Cardiac muscle cell (in vitro differentiated cells and primary cell): ENCODE data around the gene KRT76. TPM values are rescaled to one million over a fixed set of nuclear protein-coding genes. Genes with fewer than 3 reads are reported as not detected.

Experiments used
- DNase-seq, 2 donors: peaks; one replicate each; pipeline versions ENCODE4 v3.0.0 to v3.0.0-alpha.2; 2010 to 2017; ENCODE audit warnings: low read depth in 1 of 2, low spot score in 1 of 2
- H3K27ac ChIP-seq: fragments of 200-600 bp; sonication (generic); 2 replicates; pipeline ENCODE4 v1.5.1; 2016
- H3K27me3 ChIP-seq: fragments of 200-600 bp; sonication (generic); 2 replicates; pipeline ENCODE4 v1.6.0; 2016; ENCODE audit warnings: control low read depth
- H3K36me3 ChIP-seq: fragments of 200-600 bp; sonication (generic); 2 replicates; pipeline ENCODE4 v1.5.1; 2016; ENCODE audit warnings: control low read depth
- H3K4me1 ChIP-seq: fragments of 200-600 bp; sonication (generic); 2 replicates; pipeline ENCODE4 v1.8.1; 2017; ENCODE audit warnings: low read depth, mild to moderate bottlenecking, mixed run types
- H3K4me3 ChIP-seq: fragments of 200-600 bp; sonication (generic); 2 replicates; pipeline ENCODE4 v1.5.1; 2016; ENCODE audit warnings: mild to moderate bottlenecking
- H3K9me3 ChIP-seq: fragments of 200-600 bp; sonication (generic); 2 replicates; pipeline ENCODE4 v1.5.1; 2017; ENCODE audit warnings: low read depth, mild to moderate bottlenecking, control low read depth
- polyA plus RNA-seq: library from polyadenylated mRNA; unstranded; fragments of >200 nt; fragmentation: Nextera tagmentation; extraction: Ambion mirVana; gene quantifications from 2 replicates; pipeline ENCODE4 v1.2.1, GENCODE V29; 2016
- total RNA-seq: library from RNA; depleted of rRNA; stranded (reverse); fragments of >200 nt; gene quantifications from 2 replicates; pipeline ENCODE4 v1.2.3, GENCODE V29; 2016
- TF ChIP-seq, protein P1 (sequence below): IDR thresholded peaks from 2 replicates; pipeline ENCODE4 v1.5.1; 2012; ENCODE audit warnings: low read depth, mild to moderate bottlenecking, low read length

KRT76 gene
- total and polyA plus RNA-seq, 2 experiments from 2014 or later: not detected

GRCh38 chr12:52721838-52722470 is 55.2 kb downstream of the KRT76 start:
- Histone ChIP-seq H3K27me3 (peaks cover 33% of the 10 kb centered on the region), H3K9me3 (no peaks in the 10 kb centered on the region), H3K27ac (no peak overlapping the region), H3K4me3 (no peak overlapping the region), H3K4me1 (no peaks in the 10 kb centered on the region), H3K36me3 (no peaks in the 10 kb centered on the region)
- DNase-seq: no peak
- TF ChIP-seq, protein P1, sequence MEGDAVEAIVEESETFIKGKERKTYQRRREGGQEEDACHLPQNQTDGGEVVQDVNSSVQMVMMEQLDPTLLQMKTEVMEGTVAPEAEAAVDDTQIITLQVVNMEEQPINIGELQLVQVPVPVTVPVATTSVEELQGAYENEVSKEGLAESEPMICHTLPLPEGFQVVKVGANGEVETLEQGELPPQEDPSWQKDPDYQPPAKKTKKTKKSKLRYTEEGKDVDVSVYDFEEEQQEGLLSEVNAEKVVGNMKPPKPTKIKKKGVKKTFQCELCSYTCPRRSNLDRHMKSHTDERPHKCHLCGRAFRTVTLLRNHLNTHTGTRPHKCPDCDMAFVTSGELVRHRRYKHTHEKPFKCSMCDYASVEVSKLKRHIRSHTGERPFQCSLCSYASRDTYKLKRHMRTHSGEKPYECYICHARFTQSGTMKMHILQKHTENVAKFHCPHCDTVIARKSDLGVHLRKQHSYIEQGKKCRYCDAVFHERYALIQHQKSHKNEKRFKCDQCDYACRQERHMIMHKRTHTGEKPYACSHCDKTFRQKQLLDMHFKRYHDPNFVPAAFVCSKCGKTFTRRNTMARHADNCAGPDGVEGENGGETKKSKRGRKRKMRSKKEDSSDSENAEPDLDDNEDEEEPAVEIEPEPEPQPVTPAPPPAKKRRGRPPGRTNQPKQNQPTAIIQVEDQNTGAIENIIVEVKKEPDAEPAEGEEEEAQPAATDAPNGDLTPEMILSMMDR: no peak

DNA sequence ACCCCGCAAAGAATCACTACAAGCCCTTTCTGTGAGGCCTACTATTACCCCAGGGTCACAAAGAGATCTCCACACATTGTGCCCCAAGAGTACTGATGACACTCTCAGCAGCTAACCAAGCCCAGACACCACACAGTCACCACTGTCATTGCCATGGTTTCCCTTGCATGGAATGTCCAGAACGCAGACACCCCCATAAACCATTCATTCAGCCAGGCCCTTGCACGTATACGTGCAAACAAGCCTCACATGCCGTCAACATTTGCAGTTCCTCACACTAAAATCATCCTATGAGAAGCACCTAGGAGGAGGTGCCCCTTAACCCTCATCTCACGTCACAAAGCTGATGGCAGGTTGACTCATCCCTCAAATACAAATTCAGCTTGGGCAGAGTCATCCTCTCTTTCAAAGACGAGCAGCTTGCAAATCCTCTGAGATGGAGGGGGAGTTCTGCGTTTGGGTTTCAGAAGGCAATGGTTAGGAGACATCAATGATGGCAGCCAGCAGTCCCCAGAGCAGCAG is 56.7 kb downstream of the KRT76 start:
- peaks cover 38% of the 10 kb centered on the region for H3K27me3 ChIP-seq
- H3K4me3 ChIP-seq: no peak overlapping the region
- no peak for DNase-seq
- H3K27ac ChIP-seq: no peak overlapping the region
- no peaks in the 10 kb centered on the region for H3K9me3 ChIP-seq
- TF ChIP-seq, protein P1: no peak
- H3K36me3 ChIP-seq: no peaks in the 10 kb centered on the region
- no peaks in the 10 kb centered on the region for H3K4me1 ChIP-seq

Other genes with a start within 250 kb of the KRT76 start
- gene KRT71, start 224.2 kb downstream of the KRT76 start, total RNA-seq: not detected in 2 replicates
- not detected in 2 replicates for gene KRT71, start 224.2 kb downstream of the KRT76 start, polyA plus RNA-seq
- gene KRT74, start 203.5 kb downstream of the KRT76 start, total RNA-seq: not detected in 2 replicates
- gene KRT74, start 203.5 kb downstream of the KRT76 start, polyA plus RNA-seq: not detected in 2 replicates
- gene KRT72, start 175.9 kb downstream of the KRT76 start, total RNA-seq: not detected in 2 replicates
- gene KRT72, start 175.9 kb downstream of the KRT76 start, polyA plus RNA-seq: not detected in 2 replicates
- not detected in 2 replicates for gene KRT73, start 158.8 kb downstream of the KRT76 start, total RNA-seq
- gene KRT73, start 158.8 kb downstream of the KRT76 start, polyA plus RNA-seq: not detected in 2 replicates
- not detected in 2 replicates for gene KRT2, start 125.1 kb downstream of the KRT76 start, total RNA-seq
- not detected in 2 replicates for gene KRT2, start 125.1 kb downstream of the KRT76 start, polyA plus RNA-seq
- not detected in 2 replicates for gene KRT1, start 96.9 kb downstream of the KRT76 start, total RNA-seq
- gene KRT1, start 96.9 kb downstream of the KRT76 start, polyA plus RNA-seq: not detected in 2 replicates
- gene KRT77, start 73.8 kb downstream of the KRT76 start, total RNA-seq: not detected in 2 replicates
- not detected in 2 replicates for gene KRT77, start 73.8 kb downstream of the KRT76 start, polyA plus RNA-seq
- not detected in 2 replicates for gene KRT3, start 18.8 kb upstream of the KRT76 start, total RNA-seq
- gene KRT3, start 18.8 kb upstream of the KRT76 start, polyA plus RNA-seq: not detected in 2 replicates
- not detected in 2 replicates for gene KRT4, start 36.8 kb upstream of the KRT76 start, total RNA-seq
- gene KRT4, start 36.8 kb upstream of the KRT76 start, polyA plus RNA-seq: not detected in 2 replicates
- gene KRT79, start 57.0 kb upstream of the KRT76 start, total RNA-seq: not detected in 2 replicates
- gene KRT79, start 57.0 kb upstream of the KRT76 start, polyA plus RNA-seq: not detected in 2 replicates
- not detected in 2 replicates for gene KRT78, start 71.6 kb upstream of the KRT76 start, total RNA-seq
- gene KRT78, start 71.6 kb upstream of the KRT76 start, polyA plus RNA-seq: not detected in 2 replicates
- 480 and 946 TPM in 2 replicates for gene KRT8, start 127.7 kb upstream of the KRT76 start, total RNA-seq
- gene KRT8, start 127.7 kb upstream of the KRT76 start, polyA plus RNA-seq: 728 and 1,480 TPM in 2 replicates
- 310 and 601 TPM in 2 replicates for gene KRT18, start 171.8 kb upstream of the KRT76 start, total RNA-seq
- 472 and 838 TPM in 2 replicates for gene KRT18, start 171.8 kb upstream of the KRT76 start, polyA plus RNA-seq
- 374 and 722 TPM in 2 replicates for gene EIF4B, start 229.1 kb upstream of the KRT76 start, total RNA-seq
- gene EIF4B, start 229.1 kb upstream of the KRT76 start, polyA plus RNA-seq: 50.0 and 81.5 TPM in 2 replicates